DMS53 treated with DMSO at 0.1 percent for 48 hours (cell line): ENCODE data around the gene TECRL.
A peak's percentile ranks its signal among the peaks of the same experiment; 100 is the strongest.

Source experiments
- DNase-seq: peaks from one replicate; lab custom pipeline; 2025; ENCODE audit not compliant: unreplicated experiment; lab: John Stamatoyannopoulos, UW

The TECRL gene

GRCh38 chr4:64330143-64330542 is 79.1 kb downstream of the TECRL start:
- DNase-seq = no peak

GRCh38 chr4:64327237-64327636 is 82.0 kb downstream of the TECRL start:
- no peak for DNase-seq

- no peak for DNase-seq
These were observed 82.7 kb downstream of the TECRL start for GRCh38 chr4:64326507-64326906.

GRCh38 chr4:64306255-64306565 is 103.0 kb downstream of the TECRL start:
- DNase-seq = no peak

GRCh38 chr4:64305565-64306254 is 103.5 kb downstream of the TECRL start:
- no peak for DNase-seq

- DNase-seq = peak; percentile 3
These were observed 136.8 kb downstream of the TECRL start for GRCh38 chr4:64272432-64272831.

GRCh38 chr4:64271601-64272081 is 137.6 kb downstream of the TECRL start:
- DNase-seq = peak; percentile 69

GRCh38 chr4:64266669-64267068 is 142.6 kb downstream of the TECRL start:
- no peak for DNase-seq

GRCh38 chr4:64266263-64266662 is 143.0 kb downstream of the TECRL start:
- no peak for DNase-seq

- DNase-seq = no peak
These were observed 157.5 kb downstream of the TECRL start for GRCh38 chr4:64251781-64252180.

GRCh38 chr4:64250488-64250887 is 158.8 kb downstream of the TECRL start:
- DNase-seq = no peak

GRCh38 chr4:64250061-64250460 is 159.2 kb downstream of the TECRL start:
- DNase-seq = no peak

- no peak for DNase-seq
These were observed 161.1 kb downstream of the TECRL start for GRCh38 chr4:64248186-64248585.

GRCh38 chr4:64230709-64231310 is 178.4 kb downstream of the TECRL start:
- DNase-seq = no peak
